Endothelial cell of umbilical vein (primary cell): ENCODE measurements around the gene MCRIP2. TPM values are rescaled to one million over a fixed set of nuclear protein-coding genes. Genes with fewer than 3 reads are reported as not detected.

Experiments
- BruUV-seq: library from RNA; stranded (reverse); fragments of 400-500 nt; replicated peaks from 2 replicates; lab custom pipeline; 2021; lab: Mats Ljungman, UMichigan
- CTCF ChIA-PET: fragments of 300-600, 350-600 bp; sonication (Branson Sonifier 250); formaldehyde crosslinking; loops from one replicate; lab custom pipeline; 2021; ENCODE audit warnings: antibody characterized with exemption, inconsistent platforms; lab: Charles Lee
- POLR2A ChIA-PET: fragments of 300-600, 350-600 bp; sonication (Branson Sonifier 250); formaldehyde crosslinking; loops from one replicate; lab custom pipeline; 2021; ENCODE audit warnings: antibody characterized with exemption, inconsistent platforms; lab: Charles Lee
- DNase-seq: peaks from one replicate; pipeline ENCODE4 v3.0.0-alpha.2; 2011; ENCODE audit warnings: low read depth, low spot score
- FAIRE-seq: peaks from 2 replicates; lab custom pipeline; 2011; peaks lifted over from hg19 to GRCh38; lab: Jason Lieb, UNC
- H2AFZ ChIP-seq: 2 replicates; pipeline ENCODE4 v1.6.0; 2012; ENCODE audit warnings: low read depth, low read length, control low read depth, inconsistent platforms
- H3K27ac ChIP-seq: 2 replicates; pipeline ENCODE4 v1.5.1; 2011; ENCODE audit warnings: low read depth, mild to moderate bottlenecking, control low read depth, low read length, moderate library complexity; ENCODE audit not compliant: insufficient read depth
- H3K27me3 ChIP-seq, 2 experiments: 2 replicates each; pipeline versions ENCODE4 v1.6.0 to v1.6.1; 2011; ENCODE audit warnings: low read length in 2 of 2, mixed read lengths in 1 of 2; ENCODE audit not compliant: control insufficient read depth in 2 of 2, insufficient read depth in 2 of 2
- H3K36me3 ChIP-seq, 2 experiments: 2 replicates in 1 of 2; 3 replicates in 1 of 2; pipeline ENCODE4 v1.5.1; 2011; ENCODE audit warnings: low read length in 2 of 2, mild to moderate bottlenecking in 1 of 2, moderate library complexity in 1 of 2; ENCODE audit not compliant: control insufficient read depth in 2 of 2, insufficient read depth in 2 of 2; ENCODE audit errors: extremely low read depth in 1 of 2
- H3K4me1 ChIP-seq: 3 replicates; pipeline ENCODE4 v1.5.1; 2011; ENCODE audit warnings: mild to moderate bottlenecking, low read length; ENCODE audit not compliant: control insufficient read depth, insufficient read depth; ENCODE audit errors: extremely low read depth
- H3K4me2 ChIP-seq: 2 replicates; pipeline ENCODE4 v1.6.1; 2011; ENCODE audit warnings: low read length, control low read depth, mixed read lengths; ENCODE audit not compliant: insufficient read depth
- H3K4me3 ChIP-seq, 3 experiments: fragments of 200-600 bp in 1 of 3; sonication (generic), shearing (Covaris generic) in 1 of 3; replicated peaks in 1 of 3; 2 replicates each; pipeline ENCODE4 v1.5.1; 2011 to 2016; ENCODE audit warnings: control low read depth in 3 of 3, low read length in 3 of 3, mild to moderate bottlenecking in 2 of 3, inconsistent platforms in 1 of 3, low read depth in 1 of 3, moderate library complexity in 1 of 3; ENCODE audit not compliant: insufficient read depth in 1 of 3
- H3K79me2 ChIP-seq: 2 replicates; pipeline ENCODE4 v1.6.0; 2012; ENCODE audit warnings: low read length, inconsistent platforms; ENCODE audit not compliant: control insufficient read depth, insufficient read depth
- H3K9ac ChIP-seq: replicated peaks from 2 replicates; pipeline ENCODE3; 2011; ENCODE audit warnings: low read length, control low read depth; ENCODE audit not compliant: insufficient read depth; ENCODE audit errors: extremely low read depth
- H3K9me1 ChIP-seq: replicated peaks from 3 replicates; pipeline ENCODE4 v1.6.0; 2011; ENCODE audit warnings: mild to moderate bottlenecking, low read length; ENCODE audit not compliant: control insufficient read depth, insufficient read depth; ENCODE audit errors: extremely low read depth
- H3K9me3 ChIP-seq: replicated peaks from 2 replicates; pipeline ENCODE4 v1.5.1; 2012; ENCODE audit warnings: low read length, inconsistent platforms; ENCODE audit not compliant: control insufficient read depth, insufficient read depth
- H4K20me1 ChIP-seq: replicated peaks from 2 replicates; pipeline ENCODE3; 2011; ENCODE audit warnings: mild to moderate bottlenecking, low read length; ENCODE audit not compliant: control insufficient read depth, insufficient read depth; ENCODE audit errors: extremely low read depth
- CTCF ChIP-seq, 2 donors: IDR thresholded peaks; 1 replicate in 1 of 2; 2 replicates in 1 of 2; pipeline ENCODE4 v1.5.1; 2011; ENCODE audit warnings: low read length in 2 of 2, mild to moderate bottlenecking in 2 of 2, moderate library complexity in 2 of 2, control low read depth in 1 of 2, inconsistent platforms in 1 of 2, low read depth in 1 of 2; ENCODE audit not compliant: insufficient read depth in 1 of 2; ENCODE audit errors: extremely low read depth in 1 of 2
- EZH2 ChIP-seq: IDR thresholded peaks from 2 replicates; pipeline ENCODE4 v1.6.1; 2012; ENCODE audit warnings: borderline replicate concordance, low read depth, mild to moderate bottlenecking, moderate library complexity, low read length, inconsistent platforms; ENCODE audit not compliant: severe bottlenecking
- FOS ChIP-seq: IDR thresholded peaks from 2 replicates; pipeline ENCODE4 v1.6.1; 2011; ENCODE audit warnings: mild to moderate bottlenecking, low read length, moderate library complexity, borderline replicate concordance; ENCODE audit not compliant: insufficient read depth
- GATA2 ChIP-seq: IDR thresholded peaks from 2 replicates; pipeline ENCODE4 v1.7.0; 2011; ENCODE audit warnings: low read depth, mild to moderate bottlenecking, moderate library complexity, mixed read lengths, low read length; ENCODE audit not compliant: insufficient read length, insufficient read depth
- JUN ChIP-seq: IDR thresholded peaks from 2 replicates; pipeline ENCODE4 v1.6.1; 2011; ENCODE audit warnings: borderline replicate concordance, low read depth; ENCODE audit not compliant: insufficient read length, insufficient read depth
- MAX ChIP-seq: IDR thresholded peaks from 2 replicates; pipeline ENCODE4 v1.6.1; 2011; ENCODE audit not compliant: insufficient read depth, insufficient read length
- MYC ChIP-seq: IDR thresholded peaks from one replicate; pipeline ENCODE4 v1.6.1; 2011; ENCODE audit warnings: mild to moderate bottlenecking, low read depth, low read length
- POLR2A ChIP-seq: IDR thresholded peaks from 2 replicates; pipeline ENCODE4 v1.6.1; 2012; ENCODE audit warnings: low read depth, mild to moderate bottlenecking, control low read depth, low read length
- POLR2AphosphoS5 ChIP-seq: IDR thresholded peaks from 2 replicates; pipeline ENCODE4 v1.6.1; 2012; ENCODE audit warnings: low read depth, mild to moderate bottlenecking, control low read depth, low read length, moderate library complexity; ENCODE audit not compliant: insufficient read depth
- dilution Hi-C: fragments of 300-500 bp; cut with MboI; formaldehyde crosslinking; loops from one replicate; pipeline ENCODE4 v1.15.0; 2019; ENCODE audit warnings: low sequenced_read_pairs; ENCODE audit not compliant: extremely low pct_ligation_motif_present
- intact Hi-C: fragments of 100-400 bp; cut with micrococcal nuclease; formaldehyde crosslinking; loops from one replicate; pipeline ENCODE4 v1.10.0; 2022
- polyA plus RNA-seq, 4 experiments: library from polyadenylated mRNA; depleted of rRNA in 3 of 4; stranded (reverse) in 3 of 4; unstranded in 1 of 4; fragments of >200 nt; gene quantifications; 2 replicates each; pipeline versions ENCODE4 v1.2.1 to v1.2.3, GENCODE V29; 2011 to 2012; ENCODE audit warnings: missing spikeins in 1 of 4
- total RNA-seq: library from RNA; stranded (reverse); gene quantifications from 2 replicates; pipeline ENCODE4 v1.2.3, GENCODE V29; 2021

MCRIP2 gene
- total and polyA plus RNA-seq, 2 donors (not counting 3 experiments of a cell fraction or from before 2014, with no cell fraction given) = 17.1 to 18.9 TPM

DNA sequence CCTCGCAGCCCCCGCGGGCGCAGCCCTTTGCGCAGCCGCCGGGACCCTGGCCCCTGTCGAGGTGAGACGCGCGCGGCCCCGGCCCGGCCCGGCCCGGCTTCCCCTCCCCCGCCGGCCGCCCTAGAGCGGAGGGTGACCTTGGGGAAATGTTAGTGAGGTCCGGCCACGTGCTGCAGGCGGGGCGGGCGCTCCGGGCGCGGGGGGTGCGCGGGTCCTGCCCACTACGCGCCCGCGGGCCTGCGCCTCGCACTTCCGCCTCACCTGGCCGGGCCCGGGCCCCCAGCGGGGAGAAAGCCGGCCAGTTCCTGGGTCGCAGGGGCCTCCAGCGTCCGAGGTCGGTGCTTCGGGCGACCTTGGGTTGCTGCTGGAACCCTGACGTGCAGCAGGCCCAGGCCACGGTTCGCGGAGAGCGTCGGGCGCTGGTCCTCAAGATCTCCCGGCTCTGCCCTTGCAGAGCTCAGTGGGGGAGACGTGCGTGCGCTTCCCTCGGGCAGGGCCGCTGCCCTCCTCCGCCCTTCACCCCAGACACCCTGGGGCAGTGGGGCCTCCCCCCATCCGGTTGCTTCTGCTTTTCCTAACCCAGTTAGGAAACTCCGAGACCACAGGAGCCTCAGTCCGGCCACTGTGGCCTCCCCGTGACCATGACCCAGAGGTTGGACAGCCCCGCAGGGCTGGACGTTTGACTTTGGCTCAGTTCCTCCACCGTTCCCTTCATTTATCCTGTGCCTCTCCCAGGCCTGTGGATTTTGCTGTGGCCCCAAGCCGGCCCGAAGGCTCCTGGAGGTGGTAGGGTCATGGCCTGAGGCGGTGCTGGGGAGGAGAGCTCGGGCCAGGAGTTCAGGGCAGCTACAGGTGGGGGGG is 791 bp downstream of the MCRIP2 start:
- BruUV-seq = no TSS peak
- Histone ChIP-seq H3K9me3 (no peaks in the 10 kb centered on the region), H3K9me1 (no peaks in the 10 kb centered on the region), H3K36me3 (no peaks in the 10 kb centered on the region), H4K20me1 (no peaks in the 10 kb centered on the region), H3K27ac (no peak overlapping the region), H2AFZ (peak overlapping the region; percentile 48), H3K4me2 (peak overlapping the region; percentile 4), H3K79me2 (no peaks in the 10 kb centered on the region), H3K9ac (no peak overlapping the region), H3K27me3 (no peaks in the 10 kb centered on the region), H3K4me1 (peaks cover 9% of the 10 kb centered on the region), H3K4me3 (peak overlapping the region; percentile 32 to 52 (median 36))
- POLR2A ChIA-PET = no interaction called here
- intact Hi-C loops (no loop called here), dilution Hi-C loops (no loop called here)
- CTCF ChIA-PET = interaction anchor here (1.0 to 1.1 kb wide), 2 partner anchors 17 to 18 kb away, joined by 3 read pairs; no protein-coding TSS in a partner anchor
- FAIRE-seq = no peak
- no peak for TF ChIP-seq JUN
- TF ChIP-seq POLR2A = no peak
- TF ChIP-seq GATA2 = no peak
- TF ChIP-seq FOS = no peak
- no peak for TF ChIP-seq CTCF (IDR thresholded peaks at IDR 0.05; ENCODE audit: extremely low read depth in 1 of 2, insufficient read depth in 1 of 2, low read depth in 1 of 2, low read length in 2 of 2)
- TF ChIP-seq EZH2 = no peak
- TF ChIP-seq MAX = no peak
- no peak for TF ChIP-seq MYC
- no peak for TF ChIP-seq POLR2AphosphoS5
- no peak for DNase-seq
